Activated naive CD8-positive, alpha-beta T cell treated with anti-CD3 and anti-CD28 coated beads, Interleukin-2, amount 50 U/mL, for 24 hours (primary cell): ENCODE results near the gene HIGD1A.

Experiments used
- ATAC-seq: fragments of 150-1000 bp; cut with Tn5 transposase; one replicate; pipeline ENCODE4 v1.10.0; 2021
- DNase-seq: peaks from one replicate; pipeline ENCODE4 v3.0.0; 2021
- H3K27ac Mint-ChIP-seq: one replicate; pipeline ENCODE4 v1.8.0; 2021; ENCODE audit warnings: mild to moderate bottlenecking, mixed read lengths
- H3K27me3 Mint-ChIP-seq: one replicate; pipeline ENCODE4 v1.8.0; 2021; ENCODE audit warnings: mixed read lengths
- H3K36me3 Mint-ChIP-seq: one replicate; pipeline ENCODE4 v1.8.0; 2021; ENCODE audit warnings: low read depth, mixed read lengths
- H3K4me1 Mint-ChIP-seq: one replicate; pipeline ENCODE4 v1.8.0; 2021; ENCODE audit warnings: mixed read lengths
- H3K4me3 Mint-ChIP-seq: one replicate; pipeline ENCODE4 v1.8.0; 2021; ENCODE audit warnings: mild to moderate bottlenecking, moderate library complexity, mixed read lengths
- H3K9me3 Mint-ChIP-seq: one replicate; pipeline ENCODE4 v1.8.0; 2021; ENCODE audit warnings: mixed read lengths

The HIGD1A gene

DNA sequence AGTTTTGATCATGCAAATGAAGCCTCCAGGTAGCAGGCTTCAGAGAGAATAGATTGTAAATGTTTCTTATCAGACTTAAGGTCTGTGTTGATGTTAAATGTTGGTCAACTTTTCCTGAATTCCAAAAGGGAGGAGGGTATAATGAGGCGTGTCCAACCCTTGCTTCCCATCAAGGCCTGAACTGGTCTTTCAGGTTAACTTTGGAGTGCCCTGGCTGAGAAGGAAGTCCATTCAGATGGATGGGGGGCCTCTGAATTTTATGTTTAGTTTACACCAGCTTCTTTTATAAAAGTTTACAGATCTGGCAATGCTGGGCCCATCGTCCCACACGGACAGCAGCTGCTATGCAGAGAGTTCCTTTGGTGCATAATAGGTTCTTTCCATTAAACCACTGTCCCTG, 40.2 kb downstream of the HIGD1A start:
- H3K27me3 Mint-ChIP-seq, result no peaks in the 10 kb centered on the region
- no peaks in the 10 kb centered on the region for H3K9me3 Mint-ChIP-seq

DNA sequence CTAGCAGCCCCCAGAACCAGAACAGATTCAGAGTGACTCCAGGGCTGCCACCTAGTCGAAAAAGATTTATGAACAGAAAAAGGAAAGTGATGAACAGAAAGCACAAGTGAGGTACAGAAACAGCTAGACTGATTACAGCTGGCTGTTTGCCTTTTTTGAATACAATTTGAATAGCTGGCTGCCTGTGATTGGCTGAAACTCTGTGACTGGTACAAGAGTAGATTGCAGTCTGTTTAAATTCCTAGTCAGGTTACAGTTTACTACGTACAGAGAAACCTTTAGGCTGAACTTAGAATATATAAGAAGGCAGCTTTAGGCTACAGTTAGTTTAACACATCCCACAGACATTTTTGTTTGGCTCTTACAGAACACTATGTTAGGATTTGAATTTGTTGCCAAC, 41.3 kb downstream of the HIGD1A start:
- Mint-ChIP-seq H3K4me3 (no peak overlapping the region), H3K36me3 (no peaks in the 10 kb centered on the region), H3K4me1 (no peaks in the 10 kb centered on the region), H3K27ac (no peak overlapping the region), H3K27me3 (no peaks in the 10 kb centered on the region), H3K9me3 (no peaks in the 10 kb centered on the region)
- no peak for DNase-seq
- no peak for ATAC-seq

More for the DNA sequence above, 40.2 kb downstream of the HIGD1A start:
- DNase-seq (no peak), ATAC-seq (no peak)
- H3K36me3 Mint-ChIP-seq, result no peaks in the 10 kb centered on the region
- H3K4me3 Mint-ChIP-seq, result no peak overlapping the region
- no peaks in the 10 kb centered on the region for H3K4me1 Mint-ChIP-seq
- H3K27ac Mint-ChIP-seq, result no peak overlapping the region

DNA sequence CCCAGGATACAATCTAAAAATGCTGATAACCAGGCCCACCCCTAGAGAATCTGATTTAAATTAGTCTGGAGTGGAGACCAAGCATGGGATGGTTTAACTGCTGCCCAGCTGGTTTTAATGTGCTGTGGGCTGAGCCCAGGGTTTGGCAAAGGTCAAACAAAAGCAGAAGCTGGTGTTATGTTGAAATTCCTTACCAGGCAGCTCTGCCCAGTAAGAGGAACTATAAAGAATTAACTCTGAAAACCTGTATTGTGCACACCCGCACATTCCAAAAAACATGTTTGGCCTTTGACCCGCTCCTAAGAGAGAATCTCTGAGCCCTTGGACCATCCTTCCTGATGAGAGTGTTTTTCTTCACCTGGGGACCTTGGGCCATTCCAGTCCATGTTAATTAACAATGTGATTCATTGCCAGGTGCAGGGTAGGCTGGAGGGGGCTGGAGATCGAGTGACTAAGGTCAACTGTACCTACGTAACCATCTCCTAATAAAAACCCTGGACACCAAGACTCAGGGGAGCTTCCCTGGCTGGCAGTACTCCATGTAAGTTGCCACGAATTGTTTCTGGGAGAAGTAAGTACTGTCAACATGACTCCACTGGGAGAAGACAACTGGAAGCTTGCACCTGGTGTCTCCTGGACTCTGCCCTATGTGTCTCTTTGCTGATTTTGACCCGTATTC, 42.1 kb downstream of the HIGD1A start:
- H3K27me3 Mint-ChIP-seq, result no peaks in the 10 kb centered on the region
- H3K36me3 Mint-ChIP-seq, result no peaks in the 10 kb centered on the region
- no peak for DNase-seq
- H3K27ac Mint-ChIP-seq, result no peak overlapping the region
- H3K9me3 Mint-ChIP-seq, result no peaks in the 10 kb centered on the region
- H3K4me3 Mint-ChIP-seq, result no peak overlapping the region
- H3K4me1 Mint-ChIP-seq, result no peaks in the 10 kb centered on the region
- ATAC-seq, result no peak

- Mint-ChIP-seq H3K9me3 (no peaks in the 10 kb centered on the region), H3K4me1 (no peaks in the 10 kb centered on the region), H3K4me3 (no peak overlapping the region), H3K27me3 (no peaks in the 10 kb centered on the region), H3K36me3 (no peaks in the 10 kb centered on the region), H3K27ac (no peak overlapping the region)
- DNase-seq (no peak), ATAC-seq (no peak)
Measured at GRCh38 chr3:42758126-42758525, 46.2 kb downstream of the HIGD1A start.

GRCh38 chr3:42756681-42757213, 47.5 kb downstream of the HIGD1A start:
- DNase-seq (no peak), ATAC-seq (no peak)
- H3K27me3 Mint-ChIP-seq, result no peaks in the 10 kb centered on the region
- H3K4me3 Mint-ChIP-seq, result no peak overlapping the region
- no peaks in the 10 kb centered on the region for H3K4me1 Mint-ChIP-seq
- H3K27ac Mint-ChIP-seq, result no peak overlapping the region
- H3K9me3 Mint-ChIP-seq, result no peaks in the 10 kb centered on the region
- no peaks in the 10 kb centered on the region for H3K36me3 Mint-ChIP-seq

- H3K27ac Mint-ChIP-seq, result no peak overlapping the region
- DNase-seq, result no peak
- no peaks in the 10 kb centered on the region for H3K9me3 Mint-ChIP-seq
- no peak overlapping the region for H3K4me3 Mint-ChIP-seq
- ATAC-seq, result peak; percentile 61
- no peaks in the 10 kb centered on the region for H3K27me3 Mint-ChIP-seq
- no peaks in the 10 kb centered on the region for H3K4me1 Mint-ChIP-seq
- no peaks in the 10 kb centered on the region for H3K36me3 Mint-ChIP-seq
Measured at GRCh38 chr3:42755681-42756578, 48.4 kb downstream of the HIGD1A start.

- H3K36me3 Mint-ChIP-seq, result no peaks in the 10 kb centered on the region
- ATAC-seq (no peak), DNase-seq (no peak)
- no peaks in the 10 kb centered on the region for H3K9me3 Mint-ChIP-seq
- no peak overlapping the region for H3K4me3 Mint-ChIP-seq
- no peaks in the 10 kb centered on the region for H3K4me1 Mint-ChIP-seq
- H3K27me3 Mint-ChIP-seq, result no peaks in the 10 kb centered on the region
- no peak overlapping the region for H3K27ac Mint-ChIP-seq
Measured at GRCh38 chr3:42753757-42754156, 50.5 kb downstream of the HIGD1A start.

GRCh38 chr3:42752961-42753360, 51.3 kb downstream of the HIGD1A start:
- DNase-seq, result no peak
- Mint-ChIP-seq H3K36me3 (no peaks in the 10 kb centered on the region), H3K4me1 (peaks cover 5% of the 10 kb centered on the region), H3K4me3 (no peak overlapping the region), H3K27me3 (no peaks in the 10 kb centered on the region), H3K9me3 (no peaks in the 10 kb centered on the region), H3K27ac (no peak overlapping the region)
- no peak for ATAC-seq

DNA sequence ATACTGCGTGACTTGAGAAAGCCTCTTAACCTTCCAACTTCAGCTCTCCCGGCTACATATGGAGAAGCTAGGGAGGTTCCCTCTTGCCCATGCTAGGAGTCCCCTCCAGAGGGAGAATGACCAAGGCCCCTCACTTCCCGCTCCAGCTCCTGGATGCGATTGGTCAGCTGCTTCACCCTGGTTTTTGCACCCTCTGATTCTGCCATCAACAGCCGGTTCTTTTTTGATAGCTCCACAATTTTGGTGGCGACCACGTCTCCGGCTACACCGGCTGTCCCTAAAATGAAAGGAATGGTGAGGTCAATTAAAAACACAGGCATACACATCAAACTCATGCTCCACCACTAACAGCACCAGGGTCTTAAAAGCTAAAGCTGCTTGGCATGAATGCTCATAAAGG, 51.8 kb downstream of the HIGD1A start:
- H3K27me3 Mint-ChIP-seq, result no peaks in the 10 kb centered on the region
- ATAC-seq, result no peak
- H3K9me3 Mint-ChIP-seq, result no peaks in the 10 kb centered on the region
- no peak overlapping the region for H3K4me3 Mint-ChIP-seq
- no peaks in the 10 kb centered on the region for H3K36me3 Mint-ChIP-seq
- no peak for DNase-seq
- H3K4me1 Mint-ChIP-seq, result peaks cover 9% of the 10 kb centered on the region
- no peak overlapping the region for H3K27ac Mint-ChIP-seq

DNA sequence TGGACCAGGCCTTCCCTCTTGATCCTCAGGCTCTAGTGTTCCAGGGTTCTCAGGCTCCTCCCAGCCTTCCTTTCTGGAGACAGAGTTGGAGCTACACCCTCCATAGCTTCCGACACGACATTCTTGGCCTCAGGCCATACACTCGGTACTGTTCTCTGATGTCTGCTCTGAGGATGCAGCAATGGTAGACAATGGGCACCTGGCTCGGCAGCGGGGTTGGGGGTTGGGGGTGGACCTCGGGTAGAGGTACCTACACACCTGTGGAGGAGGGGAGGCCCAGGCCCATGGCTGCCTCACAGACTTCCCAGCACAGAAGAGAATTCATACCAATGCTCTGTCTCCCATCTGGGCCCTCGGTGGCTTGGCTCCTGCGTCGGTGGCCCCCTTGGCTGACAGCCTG, 52.7 kb downstream of the HIGD1A start:
- H3K36me3 Mint-ChIP-seq, result no peaks in the 10 kb centered on the region
- H3K4me1 Mint-ChIP-seq, result peaks cover 13% of the 10 kb centered on the region
- H3K27ac Mint-ChIP-seq, result no peak overlapping the region
- H3K9me3 Mint-ChIP-seq, result no peaks in the 10 kb centered on the region
- no peak for DNase-seq
- no peak for ATAC-seq
- no peak overlapping the region for H3K4me3 Mint-ChIP-seq
- no peaks in the 10 kb centered on the region for H3K27me3 Mint-ChIP-seq

GRCh38 chr3:42750834-42751233, 53.5 kb downstream of the HIGD1A start:
- no peak for DNase-seq
- peaks cover 13% of the 10 kb centered on the region for H3K4me1 Mint-ChIP-seq
- no peak overlapping the region for H3K4me3 Mint-ChIP-seq

GRCh38 chr3:42749753-42750231, 54.5 kb downstream of the HIGD1A start:
- no peak for DNase-seq
- H3K9me3 Mint-ChIP-seq, result no peaks in the 10 kb centered on the region
- no peaks in the 10 kb centered on the region for H3K27me3 Mint-ChIP-seq
- H3K4me3 Mint-ChIP-seq, result no peak overlapping the region
- H3K27ac Mint-ChIP-seq, result no peak overlapping the region
- H3K4me1 Mint-ChIP-seq, result peaks cover 13% of the 10 kb centered on the region
- H3K36me3 Mint-ChIP-seq, result no peaks in the 10 kb centered on the region
- no peak for ATAC-seq

More at GRCh38 chr3:42750834-42751233, 53.5 kb downstream of the HIGD1A start:
- Mint-ChIP-seq H3K27me3 (no peaks in the 10 kb centered on the region), H3K27ac (no peak overlapping the region), H3K36me3 (no peaks in the 10 kb centered on the region), H3K9me3 (no peaks in the 10 kb centered on the region)
- ATAC-seq, result no peak

- Mint-ChIP-seq H3K9me3 (no peaks in the 10 kb centered on the region), H3K4me3 (no peak overlapping the region), H3K4me1 (peaks cover 13% of the 10 kb centered on the region), H3K27me3 (no peaks in the 10 kb centered on the region), H3K27ac (no peak overlapping the region), H3K36me3 (no peaks in the 10 kb centered on the region)
- ATAC-seq (no peak), DNase-seq (no peak)
Measured at GRCh38 chr3:42749025-42749752, 55.1 kb downstream of the HIGD1A start.

GRCh38 chr3:42747581-42747980, 56.7 kb downstream of the HIGD1A start:
- DNase-seq, result no peak
- no peaks in the 10 kb centered on the region for H3K36me3 Mint-ChIP-seq
- no peaks in the 10 kb centered on the region for H3K9me3 Mint-ChIP-seq
- no peak for ATAC-seq
- H3K4me1 Mint-ChIP-seq, result peaks cover 13% of the 10 kb centered on the region
- no peak overlapping the region for H3K4me3 Mint-ChIP-seq
- no peak overlapping the region for H3K27ac Mint-ChIP-seq
- H3K27me3 Mint-ChIP-seq, result no peaks in the 10 kb centered on the region
